Measurements from ENCODE around the gene MACROD2.

MACROD2 gene

GRCh38 chr20:15857173-15857784 is 1862.0 kb downstream of the MACROD2 start:
- no peak for DNase-seq (ENCODE audit: low spot score)

DNA sequence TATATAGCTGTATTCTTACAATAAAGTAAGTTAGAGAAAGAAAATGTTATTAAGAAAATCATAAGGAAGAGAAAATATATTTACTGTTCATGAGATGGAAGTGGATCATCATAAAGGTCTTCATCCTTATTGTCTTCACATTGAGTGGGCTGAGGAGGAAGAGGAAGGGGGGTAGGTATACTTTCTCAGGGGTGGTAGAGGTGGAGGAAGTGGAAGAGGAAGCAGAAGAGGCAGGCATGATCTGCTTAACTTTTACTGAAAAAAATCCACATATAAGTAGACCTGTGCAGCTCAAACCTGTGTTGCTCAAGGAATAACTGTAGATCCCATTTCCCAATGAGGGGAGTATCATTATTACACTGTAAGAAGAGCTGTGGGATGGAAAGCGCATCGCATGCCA is 1863.7 kb downstream of the MACROD2 start:
- no peak for DNase-seq (ENCODE audit: low spot score)

GRCh38 chr20:15860850-15861249 is 1865.5 kb downstream of the MACROD2 start:
- DNase-seq (ENCODE audit: low spot score) = no peak

DNA sequence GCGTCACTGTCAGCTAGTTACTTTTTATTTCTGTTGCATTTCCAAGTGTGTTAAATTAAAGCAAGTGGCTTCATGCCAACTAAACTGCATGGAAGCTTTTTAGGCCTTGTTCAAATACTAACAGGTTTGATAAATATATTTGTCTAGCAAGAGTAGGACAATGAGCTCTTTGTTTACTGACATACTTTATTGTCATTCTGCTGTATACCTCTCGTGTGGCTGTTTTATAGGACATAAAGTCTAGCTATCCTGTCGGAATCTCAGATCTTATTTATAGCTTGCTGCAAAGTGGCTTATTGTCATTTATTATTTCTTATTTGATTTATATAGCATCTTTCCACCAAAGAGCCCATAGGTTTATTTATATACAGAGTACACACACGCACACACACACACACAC is 1866.9 kb downstream of the MACROD2 start:
- no peak for DNase-seq (ENCODE audit: low spot score)

DNA sequence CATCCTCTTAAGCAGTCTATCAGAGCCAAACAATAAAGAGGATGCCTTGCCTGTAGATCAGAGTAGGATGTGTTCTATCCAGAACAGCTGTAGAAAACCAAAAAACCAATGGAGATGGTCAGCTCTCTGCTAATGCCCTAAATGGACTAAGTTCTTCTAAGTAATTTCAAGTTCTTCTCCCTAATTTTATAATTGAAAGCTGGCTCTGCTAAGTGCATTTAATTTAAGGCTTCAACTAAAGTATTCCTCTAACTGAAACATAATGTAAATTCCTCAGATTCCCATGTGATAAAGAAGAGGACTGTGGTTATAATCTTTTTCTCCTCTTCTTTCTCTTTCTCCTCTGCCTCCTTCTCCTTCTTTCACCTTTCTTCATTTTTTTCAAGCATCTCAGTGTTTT is 1868.4 kb downstream of the MACROD2 start:
- no peak for DNase-seq (ENCODE audit: low spot score)

DNA sequence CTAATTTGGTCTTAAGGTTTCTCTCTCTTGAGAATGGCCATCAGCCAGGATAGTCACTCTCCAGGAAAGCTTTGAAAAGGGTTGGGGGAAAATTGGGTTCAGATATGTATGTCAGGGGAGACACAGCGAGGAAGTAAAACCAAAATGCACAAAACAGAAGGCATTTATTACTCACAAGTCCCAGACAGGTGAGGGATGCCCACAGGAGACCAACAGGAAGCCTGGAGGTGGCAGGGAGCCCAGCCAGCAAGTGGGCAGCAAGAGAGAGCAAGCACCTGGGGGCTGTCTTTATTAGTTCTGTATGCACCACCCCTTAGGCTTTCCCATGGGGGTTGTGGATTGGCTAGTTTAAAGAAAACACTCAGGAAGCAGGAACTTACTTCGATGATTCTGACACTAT is 1870.2 kb downstream of the MACROD2 start:
- no peak for DNase-seq (ENCODE audit: low spot score)

DNA sequence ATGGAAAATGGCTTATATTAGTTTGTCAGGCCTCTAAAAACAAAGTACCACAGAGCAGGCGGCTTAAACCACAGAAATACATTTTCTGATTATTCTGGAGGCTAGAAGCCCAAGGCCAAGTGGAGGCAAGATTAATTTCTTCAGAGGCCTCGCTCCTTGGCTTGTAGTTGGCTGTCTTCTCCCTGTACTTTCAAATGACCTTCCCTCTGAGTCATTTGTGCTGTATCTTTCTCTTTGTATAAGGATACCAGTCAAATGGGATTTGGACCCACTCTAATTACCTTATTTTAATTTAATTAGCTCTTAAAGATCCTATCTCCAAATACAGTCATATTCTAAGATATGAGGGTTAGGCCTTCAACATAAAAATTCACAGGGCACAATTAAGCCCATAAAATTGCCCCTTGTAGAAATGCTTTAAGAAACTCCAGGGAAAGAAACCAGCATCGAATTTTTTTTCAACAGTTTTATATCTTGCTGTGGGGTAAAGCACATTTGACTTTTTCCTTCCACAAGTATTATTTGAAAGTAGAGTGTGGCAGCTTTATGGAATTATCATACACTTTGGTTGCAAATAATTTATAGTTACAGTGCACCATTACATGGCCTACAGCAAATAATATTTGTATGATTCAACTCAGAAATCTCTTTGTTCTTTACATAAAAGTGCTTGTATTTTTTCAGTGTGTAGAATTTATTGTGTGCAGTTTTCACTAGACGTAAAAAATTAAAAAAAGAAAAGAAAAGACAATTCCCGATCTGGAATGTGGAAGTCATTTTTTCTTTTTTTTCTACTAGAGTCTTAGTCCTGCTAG is 1871.8 kb downstream of the MACROD2 start:
- no peak for DNase-seq (ENCODE audit: low spot score)

GRCh38 chr20:15867899-15868298 is 1872.6 kb downstream of the MACROD2 start:
- DNase-seq (ENCODE audit: low spot score) = no peak

DNA sequence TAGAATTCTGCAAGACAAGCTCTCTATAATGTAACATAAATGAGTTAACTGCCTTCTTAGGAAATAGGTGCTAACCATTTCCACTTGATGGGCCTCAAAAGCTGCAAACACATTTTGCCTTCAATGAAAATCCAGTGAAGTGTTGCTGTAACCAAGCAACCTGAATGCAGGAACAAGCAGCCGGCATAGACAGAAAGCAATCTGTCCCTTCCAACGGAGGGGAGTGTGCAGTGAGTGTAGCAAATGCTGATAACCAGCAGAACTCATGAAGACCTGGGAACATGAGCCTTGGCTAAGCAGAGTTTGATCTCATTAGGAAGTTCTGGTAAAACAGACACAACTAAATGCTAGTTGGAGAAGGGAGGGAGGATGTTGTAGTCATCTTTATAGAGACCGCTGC is 1880.1 kb downstream of the MACROD2 start:
- DNase-seq (ENCODE audit: low spot score) = no peak

- DNase-seq (ENCODE audit: low spot score) = no peak
Measured at GRCh38 chr20:15882553-15882952, 1887.2 kb downstream of the MACROD2 start.

DNA sequence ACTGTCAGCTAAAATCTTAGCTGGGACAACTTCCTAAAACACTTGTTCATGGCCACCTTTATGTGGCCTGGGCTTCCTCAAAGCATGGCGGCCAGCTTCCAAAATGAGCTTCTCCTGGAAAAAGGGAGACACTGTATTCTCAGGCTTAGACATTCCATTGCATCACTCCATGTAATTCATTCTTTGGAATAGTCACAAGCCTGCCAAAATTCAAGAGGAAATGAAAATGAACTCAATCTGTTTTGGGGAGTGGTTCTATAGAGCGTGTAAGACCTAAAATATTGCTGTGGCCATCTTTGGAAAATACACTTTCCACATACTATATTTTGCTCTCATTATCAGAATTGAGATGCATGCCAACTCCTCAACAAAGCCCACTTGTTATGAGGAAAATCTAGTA is 1890.9 kb downstream of the MACROD2 start:
- no peak for DNase-seq (ENCODE audit: low spot score)

DNA sequence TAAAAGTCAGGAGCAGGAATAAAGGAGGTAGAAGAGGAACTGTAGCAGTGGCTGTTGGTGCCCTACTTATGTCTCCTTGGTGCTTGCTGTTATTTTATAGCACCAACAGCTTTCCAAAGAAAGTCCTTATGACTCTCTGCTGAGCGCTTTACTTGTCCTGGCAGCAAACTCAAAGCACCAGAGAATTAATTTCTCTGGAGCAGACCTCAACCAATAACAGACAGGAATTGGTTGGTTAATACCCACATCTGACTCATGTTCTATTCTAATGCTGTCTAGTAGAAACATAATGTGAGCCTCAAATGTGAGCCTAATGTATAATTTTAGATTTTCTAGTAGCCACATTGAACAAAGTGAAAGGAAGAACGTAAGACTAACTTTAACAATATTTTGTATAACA is 1892.1 kb downstream of the MACROD2 start:
- DNase-seq (ENCODE audit: low spot score) = no peak

DNA sequence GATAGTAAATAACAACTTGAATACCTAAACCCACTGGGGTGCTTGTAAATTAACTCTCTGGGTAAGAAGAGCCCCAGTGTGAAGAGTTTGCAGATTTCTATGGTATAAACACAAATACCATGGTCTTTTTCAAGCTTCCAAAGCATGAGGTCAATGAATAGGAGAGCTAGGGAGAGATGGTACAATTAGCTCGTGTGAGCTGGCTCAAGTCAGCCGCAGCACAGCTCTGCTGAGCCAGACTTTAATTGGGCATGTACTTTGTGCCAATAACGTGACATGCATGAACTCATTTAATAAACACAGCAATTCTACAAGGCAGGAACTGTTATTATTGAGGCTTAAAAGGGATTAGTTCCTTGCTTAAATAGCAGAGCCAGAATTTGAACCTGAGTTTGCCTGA is 1893.7 kb downstream of the MACROD2 start:
- no peak for DNase-seq (ENCODE audit: low spot score)

- no peak for DNase-seq (ENCODE audit: low spot score)
Measured at GRCh38 chr20:15889514-15890256, 1894.4 kb downstream of the MACROD2 start.

DNA sequence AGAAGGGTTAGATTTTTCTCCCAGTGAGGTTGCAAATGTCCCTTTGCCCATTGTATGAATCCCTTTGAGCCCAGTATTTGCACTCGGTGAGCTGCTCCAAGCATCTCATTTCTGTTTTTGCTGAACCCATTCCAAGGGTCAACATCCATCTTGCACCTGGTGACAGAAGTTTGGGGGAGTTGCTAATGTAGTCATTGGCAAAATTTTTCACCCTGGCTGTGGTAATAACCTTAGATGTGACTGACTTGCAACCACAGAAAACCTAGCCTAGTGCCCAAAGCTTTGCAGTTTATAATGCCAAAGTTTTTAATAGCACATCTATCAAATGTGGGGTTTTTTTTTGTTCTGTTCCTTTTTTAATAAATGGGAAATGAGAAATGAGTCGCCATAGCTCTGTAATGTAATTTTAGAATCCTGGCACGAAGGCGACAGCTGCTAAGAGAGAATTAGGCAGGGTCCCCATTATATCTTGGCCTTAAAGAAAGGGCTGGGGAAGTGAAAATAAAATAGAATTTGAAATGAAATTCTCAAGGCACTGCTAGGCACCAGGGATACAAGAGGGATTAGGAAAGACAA is 1895.2 kb downstream of the MACROD2 start:
- no peak for DNase-seq (ENCODE audit: low spot score)

DNA sequence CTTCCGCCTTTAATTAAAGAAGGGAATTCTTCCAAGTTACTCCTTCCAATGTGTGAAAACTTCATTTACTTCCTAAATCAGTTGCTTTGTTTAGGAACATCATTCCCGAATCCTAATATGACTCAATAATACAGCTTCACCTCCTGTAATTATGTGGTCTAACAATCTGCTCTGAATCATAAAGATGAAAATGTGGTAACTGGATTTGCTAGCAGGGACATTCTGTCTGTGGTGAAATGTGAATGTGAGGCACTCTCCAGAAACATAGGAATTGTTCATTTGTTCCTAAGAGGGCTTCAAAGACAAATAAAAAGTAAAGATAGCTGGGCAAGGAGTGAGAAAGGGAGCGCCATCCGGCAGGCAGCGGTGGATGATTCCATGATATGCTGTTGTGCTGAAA is 1899.8 kb downstream of the MACROD2 start:
- DNase-seq (ENCODE audit: low spot score) = no peak

DNA sequence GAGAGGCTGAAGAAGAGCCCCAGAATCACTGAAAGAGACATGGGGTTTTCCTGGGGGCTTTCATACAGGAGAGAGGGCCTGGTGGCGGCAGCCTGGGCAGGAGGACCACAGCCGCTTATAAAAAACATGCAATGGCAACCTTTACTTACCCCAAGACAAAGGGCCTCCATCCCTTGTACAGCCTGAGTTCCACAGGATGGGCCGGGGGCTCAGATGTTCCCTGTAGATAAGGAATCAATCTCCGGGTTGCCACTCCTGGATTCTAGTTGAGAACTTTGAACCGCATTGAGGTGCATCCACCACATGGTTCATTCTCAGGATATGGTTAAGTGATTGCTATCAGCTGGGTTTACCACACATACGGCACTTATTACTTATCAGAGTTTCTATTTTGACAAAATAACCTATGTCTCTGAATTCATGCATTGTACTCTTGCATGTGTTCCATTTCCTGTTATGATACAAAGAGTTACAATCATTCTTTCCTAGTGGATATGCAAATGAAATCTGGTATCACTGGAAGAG is 1900.3 kb downstream of the MACROD2 start:
- DNase-seq (ENCODE audit: low spot score) = no peak

GRCh38 chr20:15899967-15900366 is 1904.7 kb downstream of the MACROD2 start:
- DNase-seq (ENCODE audit: low spot score) = no peak

DNA sequence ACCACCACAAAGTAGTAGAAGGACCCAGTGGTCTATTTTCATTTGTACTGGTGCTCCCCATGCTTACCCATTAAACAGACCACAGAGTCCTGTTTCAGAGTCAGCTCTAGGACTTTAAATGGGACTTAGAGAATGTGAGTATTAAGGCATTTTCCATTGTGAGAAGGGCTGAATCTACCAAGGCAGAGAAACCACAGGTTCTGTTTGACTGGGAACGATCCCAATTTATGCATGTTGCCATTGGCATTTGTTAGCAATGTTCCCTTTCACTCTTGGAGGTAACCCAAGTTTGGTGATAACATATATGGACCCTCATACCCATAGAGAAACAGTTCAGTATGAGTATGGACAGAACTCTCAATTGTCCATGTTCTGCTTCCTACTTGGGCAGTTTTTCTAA is 1905.1 kb downstream of the MACROD2 start:
- no peak for DNase-seq (ENCODE audit: low spot score)

DNA sequence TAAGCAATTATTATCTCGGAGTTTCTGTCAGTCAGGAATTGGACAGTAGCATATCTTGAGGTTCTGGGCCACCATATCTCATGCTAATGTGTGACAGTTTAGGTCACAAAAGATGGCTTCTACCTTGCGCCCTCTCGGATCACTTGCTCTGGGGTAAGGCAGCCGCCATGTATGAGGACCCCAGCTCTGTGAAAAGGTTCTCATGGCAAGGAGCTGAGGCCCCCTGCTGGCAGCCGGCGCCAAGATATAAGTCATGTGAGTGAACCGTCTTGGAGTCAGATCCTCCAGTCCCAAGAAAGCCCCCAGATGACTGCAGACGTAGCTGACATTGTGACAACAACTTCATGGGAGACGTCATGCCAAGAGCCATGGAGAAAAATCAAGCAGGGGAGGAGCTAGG is 1907.2 kb downstream of the MACROD2 start:
- no peak for DNase-seq (ENCODE audit: low spot score)

- no peak for DNase-seq (ENCODE audit: low spot score)
Measured at GRCh38 chr20:15905661-15906060, 1910.3 kb downstream of the MACROD2 start.

GRCh38 chr20:15909995-15910394 is 1914.7 kb downstream of the MACROD2 start:
- DNase-seq (ENCODE audit: low spot score) = no peak

DNA sequence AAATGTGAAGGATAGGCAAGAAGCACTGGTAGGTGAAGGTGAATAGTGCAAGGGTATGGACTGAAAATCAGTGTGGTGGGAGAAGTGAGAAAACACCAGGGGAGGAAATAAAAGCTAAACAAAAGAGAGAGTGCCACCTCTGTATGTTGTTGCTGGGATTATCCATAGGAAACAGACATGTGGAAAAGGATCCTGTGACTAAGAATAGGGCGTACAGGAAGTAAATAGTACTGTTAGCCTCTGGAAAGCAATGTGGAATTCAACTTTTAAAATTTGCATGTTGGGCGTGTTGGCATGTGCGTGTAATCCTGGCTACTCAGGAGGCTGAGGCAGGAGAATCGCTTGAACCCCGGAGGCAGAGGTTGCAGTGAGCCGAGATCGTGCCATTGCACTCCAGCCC is 1916.3 kb downstream of the MACROD2 start:
- DNase-seq (ENCODE audit: low spot score) = no peak
